ENCODE measurements around the gene SSU72. TPM values are rescaled to one million over a fixed set of nuclear protein-coding genes. Genes with fewer than 3 reads are reported as not detected.

SSU72 gene
- total RNA-seq, 2 donors from 2014 or later = 120 to 175 TPM

GRCh38 chr1:1564268-1564667 lies 10.4 kb downstream of the SSU72 start:
- Histone ChIP-seq H3K4me3 (no peak overlapping the region), H3K36me3 (peaks cover 13% of the 10 kb centered on the region), H3K27ac (no peak overlapping the region), H3K9ac (ENCODE audit: low read depth in 2 of 2, low read length in 2 of 2) (no peak overlapping the region), H3K4me1 (no peaks in the 10 kb centered on the region), H3K27me3 (no peaks in the 10 kb centered on the region), H3K9me3 (no peaks in the 10 kb centered on the region)
- no peak for DNase-seq
- intact Hi-C loops (cut with DNase I) = no loop called here
- no peak for TF ChIP-seq CTCF (IDR thresholded peaks at IDR 0.05)

GRCh38 chr1:1563688-1564087 lies 11.0 kb downstream of the SSU72 start:
- Histone ChIP-seq H3K4me3 (no peak overlapping the region), H3K9me3 (no peaks in the 10 kb centered on the region), H3K27me3 (no peaks in the 10 kb centered on the region), H3K9ac (ENCODE audit: low read depth in 2 of 2, low read length in 2 of 2) (no peak overlapping the region), H3K36me3 (peaks cover 13% of the 10 kb centered on the region), H3K4me1 (no peaks in the 10 kb centered on the region), H3K27ac (no peak overlapping the region)
- DNase-seq = no peak
- intact Hi-C loops (cut with DNase I) = no loop called here
- TF ChIP-seq CTCF (IDR thresholded peaks at IDR 0.05) = no peak

DNA sequence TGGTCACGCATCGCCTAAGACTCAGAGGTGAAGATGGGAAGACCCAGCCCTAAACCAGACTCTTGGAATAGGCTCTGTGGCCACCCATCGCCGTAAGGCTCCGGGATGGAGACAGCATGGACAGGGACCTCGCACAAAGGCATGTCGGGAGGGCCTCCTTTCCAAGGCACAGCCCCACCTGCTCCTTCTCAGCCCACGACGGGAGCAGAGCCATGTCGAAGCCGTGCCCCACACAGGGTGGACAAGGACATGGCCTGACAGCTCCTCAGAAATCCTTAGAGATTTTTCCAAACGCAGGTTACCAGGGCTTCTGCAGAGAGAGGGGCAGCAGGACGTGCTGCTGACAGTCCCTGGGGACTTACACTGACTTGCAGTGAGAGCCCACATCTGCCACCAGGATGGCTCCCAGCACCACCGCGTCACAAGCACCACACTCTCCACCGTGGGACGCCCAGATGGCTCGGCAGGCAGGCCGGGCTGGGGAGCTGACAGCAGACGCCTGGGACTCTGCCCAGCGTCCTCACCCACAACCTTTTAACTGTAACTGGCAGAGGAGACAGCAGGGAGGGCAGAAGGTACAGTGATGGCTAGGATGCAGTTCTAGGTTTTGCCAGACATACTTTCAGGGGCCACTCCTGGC lies 12.0 kb downstream of the SSU72 start:
- Histone ChIP-seq H3K9ac (ENCODE audit: low read depth in 2 of 2, low read length in 2 of 2) (no peak overlapping the region), H3K36me3 (peaks cover 13% of the 10 kb centered on the region), H3K4me1 (no peaks in the 10 kb centered on the region), H3K27ac (no peak overlapping the region), H3K4me3 (no peak overlapping the region), H3K27me3 (no peaks in the 10 kb centered on the region), H3K9me3 (no peaks in the 10 kb centered on the region)
- no peak for DNase-seq
- no peak for TF ChIP-seq CTCF (IDR thresholded peaks at IDR 0.05)
- intact Hi-C loops (cut with DNase I) = no loop called here

- Histone ChIP-seq H3K9me3 (no peaks in the 10 kb centered on the region), H3K36me3 (peaks cover 13% of the 10 kb centered on the region), H3K4me3 (no peak overlapping the region), H3K4me1 (no peaks in the 10 kb centered on the region), H3K27ac (no peak overlapping the region), H3K27me3 (no peaks in the 10 kb centered on the region), H3K9ac (ENCODE audit: low read depth in 2 of 2, low read length in 2 of 2) (no peak overlapping the region)
- intact Hi-C loops (cut with DNase I) = no loop called here
- DNase-seq = no peak
- TF ChIP-seq CTCF (IDR thresholded peaks at IDR 0.05) = no peak
These were observed 12.7 kb downstream of the SSU72 start for GRCh38 chr1:1561801-1562470.

DNA sequence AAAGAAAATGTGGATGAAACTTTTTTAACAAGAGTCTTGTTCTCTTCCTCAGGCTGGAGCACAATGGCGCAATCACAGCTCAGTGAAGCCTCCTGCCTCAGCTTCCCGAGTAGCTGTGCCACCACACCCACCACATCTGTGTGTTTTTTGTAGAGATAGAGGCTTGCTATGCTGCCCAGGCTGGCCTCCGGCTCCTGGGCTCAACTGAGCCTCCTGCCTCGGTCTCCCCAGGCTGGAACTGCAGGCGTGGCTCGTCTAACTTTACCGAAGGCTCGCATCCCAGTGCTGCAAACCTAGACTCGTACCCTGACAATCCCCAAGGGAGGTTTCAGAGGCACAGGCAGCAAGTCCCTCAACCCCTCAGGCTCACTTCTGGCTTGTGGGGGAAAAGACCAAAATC lies 14.5 kb downstream of the SSU72 start:
- H3K36me3 ChIP-seq = peaks cover 13% of the 10 kb centered on the region
- no peak overlapping the region for H3K27ac ChIP-seq
- no peaks in the 10 kb centered on the region for H3K9me3 ChIP-seq
- H3K9ac ChIP-seq (ENCODE audit: low read depth in 2 of 2, low read length in 2 of 2) = no peak overlapping the region
- H3K4me1 ChIP-seq = no peaks in the 10 kb centered on the region
- no peaks in the 10 kb centered on the region for H3K27me3 ChIP-seq
- TF ChIP-seq CTCF (IDR thresholded peaks at IDR 0.05) = no peak
- H3K4me3 ChIP-seq = no peak overlapping the region
- DNase-seq = no peak
- intact Hi-C loops (cut with DNase I) = no loop called here

Measured in colonic mucosa (tissue), 4 donors.